Erythroblast (primary cell): ENCODE measurements around the gene SGIP1.

Experiments
- GATA1 ChIP-seq: IDR thresholded peaks from 2 replicates; pipeline ENCODE4 v1.6.1; 2011; ENCODE audit warnings: low read depth, mild to moderate bottlenecking, control low read depth, low read length, moderate library complexity
- POLR2A ChIP-seq: IDR thresholded peaks from 2 replicates; pipeline ENCODE4 v1.6.1; 2011; ENCODE audit warnings: mild to moderate bottlenecking, low read length

GRCh38 chr1:66523562-66523961 lies 10.4 kb upstream of the SGIP1 start:
- TF ChIP-seq POLR2A (no peak), GATA1 (no peak)
